Activated CD4-positive, CD25-positive, alpha-beta regulatory T cell treated with anti-CD3 and anti-CD28 coated beads, Interleukin-2, amount 50 U/mL, for 72 hours (primary cell): Measurements from ENCODE around the gene ATXN7.

Experiments used
- DNase-seq: peaks from one replicate; pipeline ENCODE4 v3.0.0; 2021

Gene ATXN7

GRCh38 chr3:63863150-63864007 lies at the start of gene ATXN7, which contains the start of gene THOC7:
TSS of gene ATXN7 (plus strand) at chr3:63863867. CDS start at chr3:63912599, 48,732 bp downstream.
TSS of gene THOC7 (minus strand) at chr3:63863805. CDS start at chr3:63863790, 15 bp downstream.
- DNase-seq, result peak; percentile 67

- no peak for DNase-seq
These were observed 49.4 kb upstream of the ATXN7 start for GRCh38 chr3:63814237-63814636.

GRCh38 chr3:63817225-63817624 lies 46.4 kb upstream of the ATXN7 start:
- DNase-seq, result no peak

GRCh38 chr3:63818282-63819150 lies 45.2 kb upstream of the ATXN7 start:
- DNase-seq, result peak; percentile 57

- no peak for DNase-seq
These were observed 44.6 kb upstream of the ATXN7 start, which contains the start of gene C3orf49 for GRCh38 chr3:63819151-63819398. TSS of gene C3orf49 (plus strand) at chr3:63819299. CDS start at chr3:63819472, 173 bp downstream.

- no peak for DNase-seq
These were observed 39.4 kb upstream of the ATXN7 start for GRCh38 chr3:63824309-63824708.

- DNase-seq, result no peak
These were observed 33.1 kb upstream of the ATXN7 start for GRCh38 chr3:63830526-63830925.

- DNase-seq, result no peak
These were observed 31.3 kb upstream of the ATXN7 start for GRCh38 chr3:63832395-63832794.

GRCh38 chr3:63841704-63842103 lies 22.0 kb upstream of the ATXN7 start:
- DNase-seq, result no peak

GRCh38 chr3:63842127-63842526 lies 21.5 kb upstream of the ATXN7 start:
- DNase-seq, result no peak

- DNase-seq, result no peak
These were observed 18.5 kb upstream of the ATXN7 start for GRCh38 chr3:63845215-63845614.

GRCh38 chr3:63847718-63848450 lies 15.8 kb upstream of the ATXN7 start:
- DNase-seq, result no peak

- no peak for DNase-seq
These were observed 14.5 kb upstream of the ATXN7 start for GRCh38 chr3:63849175-63849574.

- DNase-seq, result no peak
These were observed 12.4 kb upstream of the ATXN7 start for GRCh38 chr3:63851287-63851686.

GRCh38 chr3:63853106-63853505 lies 10.6 kb upstream of the ATXN7 start:
- DNase-seq, result no peak

- DNase-seq, result no peak
These were observed 8.2 kb upstream of the ATXN7 start for GRCh38 chr3:63855333-63855940.

- DNase-seq, result no peak
These were observed 6.4 kb upstream of the ATXN7 start for GRCh38 chr3:63857311-63857710.

- DNase-seq, result no peak
These were observed 2.9 kb upstream of the ATXN7 start for GRCh38 chr3:63860776-63861175.

- no peak for DNase-seq
These were observed 2.4 kb upstream of the ATXN7 start for GRCh38 chr3:63861306-63861705.

GRCh38 chr3:63862804-63863149 lies 890 bp upstream of the ATXN7 start:
- DNase-seq, result no peak

GRCh38 chr3:63864008-63864964 lies 619 bp downstream of the ATXN7 start:
- peak; percentile 53 for DNase-seq

GRCh38 chr3:63864965-63865327 lies 1.3 kb downstream of the ATXN7 start:
- DNase-seq, result no peak
